Endothelial cell of umbilical vein (primary cell): ENCODE results near the gene PTPN23. TPM values are rescaled to one million over a fixed set of nuclear protein-coding genes. Genes with fewer than 3 reads are reported as not detected.

Experiments
- BruUV-seq: library from RNA; stranded (reverse); fragments of 400-500 nt; replicated peaks from 2 replicates; lab custom pipeline; 2021; lab: Mats Ljungman, UMichigan
- CTCF ChIA-PET: fragments of 300-600, 350-600 bp; sonication (Branson Sonifier 250); formaldehyde crosslinking; loops from one replicate; lab custom pipeline; 2021; ENCODE audit warnings: antibody characterized with exemption, inconsistent platforms; lab: Charles Lee
- POLR2A ChIA-PET: fragments of 300-600, 350-600 bp; sonication (Branson Sonifier 250); formaldehyde crosslinking; loops from one replicate; lab custom pipeline; 2021; ENCODE audit warnings: antibody characterized with exemption, inconsistent platforms; lab: Charles Lee
- DNase-seq: peaks from one replicate; pipeline ENCODE4 v3.0.0-alpha.2; 2011; ENCODE audit warnings: low read depth, low spot score
- FAIRE-seq: peaks from 2 replicates; lab custom pipeline; 2011; peaks lifted over from hg19 to GRCh38; lab: Jason Lieb, UNC
- H2AFZ ChIP-seq: 2 replicates; pipeline ENCODE4 v1.6.0; 2012; ENCODE audit warnings: low read depth, low read length, control low read depth, inconsistent platforms
- H3K27ac ChIP-seq: 2 replicates; pipeline ENCODE4 v1.5.1; 2011; ENCODE audit warnings: low read depth, mild to moderate bottlenecking, control low read depth, low read length, moderate library complexity; ENCODE audit not compliant: insufficient read depth
- H3K27me3 ChIP-seq, 2 experiments: 2 replicates each; pipeline versions ENCODE4 v1.6.0 to v1.6.1; 2011; ENCODE audit warnings: low read length in 2 of 2, mixed read lengths in 1 of 2; ENCODE audit not compliant: control insufficient read depth in 2 of 2, insufficient read depth in 2 of 2
- H3K36me3 ChIP-seq, 2 experiments: 2 replicates in 1 of 2; 3 replicates in 1 of 2; pipeline ENCODE4 v1.5.1; 2011; ENCODE audit warnings: low read length in 2 of 2, mild to moderate bottlenecking in 1 of 2, moderate library complexity in 1 of 2; ENCODE audit not compliant: control insufficient read depth in 2 of 2, insufficient read depth in 2 of 2; ENCODE audit errors: extremely low read depth in 1 of 2
- H3K4me1 ChIP-seq: 3 replicates; pipeline ENCODE4 v1.5.1; 2011; ENCODE audit warnings: mild to moderate bottlenecking, low read length; ENCODE audit not compliant: control insufficient read depth, insufficient read depth; ENCODE audit errors: extremely low read depth
- H3K4me2 ChIP-seq: 2 replicates; pipeline ENCODE4 v1.6.1; 2011; ENCODE audit warnings: low read length, control low read depth, mixed read lengths; ENCODE audit not compliant: insufficient read depth
- H3K4me3 ChIP-seq, 3 experiments: fragments of 200-600 bp in 1 of 3; sonication (generic), shearing (Covaris generic) in 1 of 3; replicated peaks in 1 of 3; 2 replicates each; pipeline ENCODE4 v1.5.1; 2011 to 2016; ENCODE audit warnings: control low read depth in 3 of 3, low read length in 3 of 3, mild to moderate bottlenecking in 2 of 3, inconsistent platforms in 1 of 3, low read depth in 1 of 3, moderate library complexity in 1 of 3; ENCODE audit not compliant: insufficient read depth in 1 of 3
- H3K79me2 ChIP-seq: 2 replicates; pipeline ENCODE4 v1.6.0; 2012; ENCODE audit warnings: low read length, inconsistent platforms; ENCODE audit not compliant: control insufficient read depth, insufficient read depth
- H3K9ac ChIP-seq: replicated peaks from 2 replicates; pipeline ENCODE3; 2011; ENCODE audit warnings: low read length, control low read depth; ENCODE audit not compliant: insufficient read depth; ENCODE audit errors: extremely low read depth
- H3K9me1 ChIP-seq: replicated peaks from 3 replicates; pipeline ENCODE4 v1.6.0; 2011; ENCODE audit warnings: mild to moderate bottlenecking, low read length; ENCODE audit not compliant: control insufficient read depth, insufficient read depth; ENCODE audit errors: extremely low read depth
- H3K9me3 ChIP-seq: replicated peaks from 2 replicates; pipeline ENCODE4 v1.5.1; 2012; ENCODE audit warnings: low read length, inconsistent platforms; ENCODE audit not compliant: control insufficient read depth, insufficient read depth
- H4K20me1 ChIP-seq: replicated peaks from 2 replicates; pipeline ENCODE3; 2011; ENCODE audit warnings: mild to moderate bottlenecking, low read length; ENCODE audit not compliant: control insufficient read depth, insufficient read depth; ENCODE audit errors: extremely low read depth
- CTCF ChIP-seq, 2 donors: IDR thresholded peaks; 1 replicate in 1 of 2; 2 replicates in 1 of 2; pipeline ENCODE4 v1.5.1; 2011; ENCODE audit warnings: low read length in 2 of 2, mild to moderate bottlenecking in 2 of 2, moderate library complexity in 2 of 2, control low read depth in 1 of 2, inconsistent platforms in 1 of 2, low read depth in 1 of 2; ENCODE audit not compliant: insufficient read depth in 1 of 2; ENCODE audit errors: extremely low read depth in 1 of 2
- FOS ChIP-seq: IDR thresholded peaks from 2 replicates; pipeline ENCODE4 v1.6.1; 2011; ENCODE audit warnings: mild to moderate bottlenecking, low read length, moderate library complexity, borderline replicate concordance; ENCODE audit not compliant: insufficient read depth
- JUN ChIP-seq: IDR thresholded peaks from 2 replicates; pipeline ENCODE4 v1.6.1; 2011; ENCODE audit warnings: borderline replicate concordance, low read depth; ENCODE audit not compliant: insufficient read length, insufficient read depth
- MAX ChIP-seq: IDR thresholded peaks from 2 replicates; pipeline ENCODE4 v1.6.1; 2011; ENCODE audit not compliant: insufficient read depth, insufficient read length
- MYC ChIP-seq: IDR thresholded peaks from one replicate; pipeline ENCODE4 v1.6.1; 2011; ENCODE audit warnings: mild to moderate bottlenecking, low read depth, low read length
- dilution Hi-C: fragments of 300-500 bp; cut with MboI; formaldehyde crosslinking; loops from one replicate; pipeline ENCODE4 v1.15.0; 2019; ENCODE audit warnings: low sequenced_read_pairs; ENCODE audit not compliant: extremely low pct_ligation_motif_present
- intact Hi-C: fragments of 100-400 bp; cut with micrococcal nuclease; formaldehyde crosslinking; loops from one replicate; pipeline ENCODE4 v1.10.0; 2022
- polyA plus RNA-seq, 4 experiments: library from polyadenylated mRNA; depleted of rRNA in 3 of 4; stranded (reverse) in 3 of 4; unstranded in 1 of 4; fragments of >200 nt; gene quantifications; 2 replicates each; pipeline versions ENCODE4 v1.2.1 to v1.2.3, GENCODE V29; 2011 to 2012; ENCODE audit warnings: missing spikeins in 1 of 4
- total RNA-seq: library from RNA; stranded (reverse); gene quantifications from 2 replicates; pipeline ENCODE4 v1.2.3, GENCODE V29; 2021

PTPN23 gene
- total and polyA plus RNA-seq, 2 donors (not counting 3 experiments of a cell fraction or from before 2014, with no cell fraction given) = 8.5 to 63.5 TPM

GRCh38 chr3:47365213-47366153, 15.3 kb upstream of the PTPN23 start:
- DNase-seq = peak; percentile 80
- H3K9me3 ChIP-seq = no peaks in the 10 kb centered on the region
- no peaks in the 10 kb centered on the region for H3K9me1 ChIP-seq
- TF ChIP-seq JUN = peak; percentile 3
- TF ChIP-seq CTCF (IDR thresholded peaks at IDR 0.05; ENCODE audit: extremely low read depth in 1 of 2, insufficient read depth in 1 of 2, low read depth in 1 of 2, low read length in 2 of 2) = no peak
- TF ChIP-seq FOS = peak; percentile 58
- TF ChIP-seq MAX = no peak
- no peak for TF ChIP-seq MYC
- peaks cover 17% of the 10 kb centered on the region for H3K4me1 ChIP-seq
- no peak overlapping the region for H3K9ac ChIP-seq
- H4K20me1 ChIP-seq = no peaks in the 10 kb centered on the region
- no peak overlapping the region for H3K4me3 ChIP-seq
- H3K27me3 ChIP-seq = no peaks in the 10 kb centered on the region
- peak overlapping the region; percentile 23 for H3K4me2 ChIP-seq
- no peaks in the 10 kb centered on the region for H3K36me3 ChIP-seq
- ChIA-PET POLR2A (no interaction called here), CTCF (no interaction called here)
- BruUV-seq = no TSS peak
- H2AFZ ChIP-seq = no peak overlapping the region
- dilution Hi-C loops = no loop called here
- intact Hi-C loops = loop anchor here (5.0 kb wide), 1 partner anchor 438 kb away; no protein-coding TSS in a partner anchor
- peak; percentile 85 for FAIRE-seq
- H3K27ac ChIP-seq = peak overlapping the region; percentile 25
- no peaks in the 10 kb centered on the region for H3K79me2 ChIP-seq
